Measurements from ENCODE around the gene RPS19BP1. TPM values are rescaled to one million over a fixed set of nuclear protein-coding genes. Genes with fewer than 3 reads are reported as not detected.

The RPS19BP1 gene
- total and polyA plus RNA-seq, 12 donors = 39.5 to 250 (median 153) TPM

- no peak overlapping the region for H3K4me3 ChIP-seq
- peaks cover 0 to 62% of the 10 kb centered on the region in 2 donors for H3K36me3 ChIP-seq (replicated peaks in 1 of 2)
- peak overlapping the region in 2 of 5 donors; percentile 12 to 69 for H3K27ac ChIP-seq
- TF ChIP-seq POLR2A (IDR thresholded peaks at IDR 0.05) = no peak
- no peak for TF ChIP-seq CTCF (IDR thresholded peaks at IDR 0.05)
- peaks cover 53 to 81% of the 10 kb centered on the region in 2 donors for H3K4me1 ChIP-seq (replicated peaks in 1 of 2)
- intact Hi-C loops (cut with DNase I) = loop anchor here (5.0 to 10.0 kb wide), 3 partner anchors 33 to 351 kb away; partner anchors contain the start of gene SYNGR1 (in 1 of the 2)
- no peaks in the 10 kb centered on the region for H3K27me3 ChIP-seq
- no peak for DNase-seq
- H3K9me3 ChIP-seq (replicated peaks in 1 of 3) = no peaks in the 10 kb centered on the region
- 64 to 79% (median 71%) methylated on average over 4 of the region's 4 CpGs for WGBS, 4 donors
Measured at GRCh38 chr22:39525658-39525975, 6.9 kb downstream of the RPS19BP1 start.

GRCh38 chr22:39524753-39525657, 7.5 kb downstream of the RPS19BP1 start:
- Histone ChIP-seq H3K9me3 (replicated peaks in 1 of 3) (no peaks in the 10 kb centered on the region), H3K4me3 (no peak overlapping the region), H3K27me3 (no peaks in the 10 kb centered on the region), H3K4me1 (replicated peaks in 1 of 2) (peaks cover 53 to 75% of the 10 kb centered on the region in 2 donors), H3K36me3 (replicated peaks in 1 of 2) (peaks cover 0 to 56% of the 10 kb centered on the region in 2 donors), H3K27ac (peak overlapping the region in 2 of 5 donors; percentile 12 to 69)
- intact Hi-C loops (cut with DNase I) = loop anchor here (5.0 to 10.0 kb wide), 3 partner anchors 33 to 350 kb away; partner anchors contain the start of gene SYNGR1 (in 1 of the 2)
- DNase-seq = peak in 1 of 7 donors; percentile 33
- TF ChIP-seq CTCF (IDR thresholded peaks at IDR 0.05) (no peak), POLR2A (IDR thresholded peaks at IDR 0.05) (no peak)
- WGBS, 4 donors = 56 to 73% (median 71%) methylated on average over 6 to 10 of the region's 10 CpGs

- no peak overlapping the region for H3K4me3 ChIP-seq
- peak in 1 of 7 donors; percentile 55 for DNase-seq
Measured at GRCh38 chr22:39524089-39524752, 8.3 kb downstream of the RPS19BP1 start.

More at GRCh38 chr22:39524089-39524752, 8.3 kb downstream of the RPS19BP1 start:
- intact Hi-C loops (cut with DNase I) = loop anchor here in 1 of 2 donors (10.0 kb wide), 2 partner anchors 179 to 349 kb away; partner anchors contain the start of gene SYNGR1
- Histone ChIP-seq H3K27ac (no peak overlapping the region), H3K27me3 (no peaks in the 10 kb centered on the region), H3K36me3 (replicated peaks in 1 of 2) (peaks cover 0 to 49% of the 10 kb centered on the region in 2 donors), H3K4me1 (replicated peaks in 1 of 2) (peaks cover 53 to 70% of the 10 kb centered on the region in 2 donors), H3K9me3 (replicated peaks in 1 of 3) (no peaks in the 10 kb centered on the region)
- TF ChIP-seq POLR2A (IDR thresholded peaks at IDR 0.05) (no peak), CTCF (IDR thresholded peaks at IDR 0.05) (no peak)
- 37 to 66% (median 61%) methylated on average over 3 to 13 of the region's 13 CpGs for WGBS, 4 donors
